HEK293 (cell line): ENCODE data around the gene ANKRD11.

ENCODE experiments used
- EGR2 ChIP-seq: fragments of 450-650 bp; formaldehyde crosslinking; IDR thresholded peaks from 2 replicates; pipeline ENCODE4 v1.5.1; 2016; ENCODE audit warnings: low read depth, missing biosample characterization, missing genetic modification characterization
- KLF10 ChIP-seq: fragments of 450-650 bp; IDR thresholded peaks from 2 replicates; pipeline ENCODE4 v1.5.1; 2018; ENCODE audit warnings: missing biosample characterization, mild to moderate bottlenecking, missing genetic modification characterization
- MYNN ChIP-seq: fragments of 450-650 bp; formaldehyde crosslinking; IDR thresholded peaks from 2 replicates; pipeline ENCODE4 v1.5.1; 2016; ENCODE audit warnings: missing biosample characterization, missing genetic modification characterization, borderline replicate concordance
- SALL2 ChIP-seq: fragments of 450-650 bp; formaldehyde crosslinking; IDR thresholded peaks from 2 replicates; pipeline ENCODE4 v1.5.0; 2017; ENCODE audit warnings: missing biosample characterization, mild to moderate bottlenecking, missing genetic modification characterization, borderline replicate concordance
- SP2 ChIP-seq: fragments of 450-650 bp; formaldehyde crosslinking; IDR thresholded peaks from 2 replicates; pipeline ENCODE4 v1.5.1; 2016; ENCODE audit warnings: missing biosample characterization, missing genetic modification characterization
- SP3 ChIP-seq: fragments of 450-650 bp; formaldehyde crosslinking; IDR thresholded peaks from 2 replicates; pipeline ENCODE4 v1.5.1; 2016; ENCODE audit warnings: missing biosample characterization, missing genetic modification characterization
- TSHZ1 ChIP-seq: fragments of 450-650 bp; formaldehyde crosslinking; IDR thresholded peaks from 2 replicates; pipeline ENCODE4 v1.5.1; 2016; ENCODE audit warnings: missing biosample characterization, missing genetic modification characterization, borderline replicate concordance
- YY1 ChIP-seq: fragments of 450-650 bp; formaldehyde crosslinking; IDR thresholded peaks from 2 replicates; pipeline ENCODE4 v1.5.1; 2018; ENCODE audit warnings: missing biosample characterization, missing genetic modification characterization
- ZBTB26 ChIP-seq: fragments of 450-650 bp; formaldehyde crosslinking; optimal IDR thresholded peaks from 2 replicates; pipeline ENCODE3; 2016; ENCODE audit warnings: missing biosample characterization, mild to moderate bottlenecking, missing genetic modification characterization
- ZBTB48 ChIP-seq: fragments of 450-650 bp; formaldehyde crosslinking; IDR thresholded peaks from 2 replicates; pipeline ENCODE4 v1.5.1; 2016; ENCODE audit warnings: missing biosample characterization, missing genetic modification characterization
- ZFP37 ChIP-seq: fragments of 450-650 bp; formaldehyde crosslinking; IDR thresholded peaks from 2 replicates; pipeline ENCODE4 v1.5.1; 2016; ENCODE audit warnings: missing biosample characterization, missing genetic modification characterization
- ZFP69B ChIP-seq: fragments of 450-650 bp; formaldehyde crosslinking; IDR thresholded peaks from 2 replicates; pipeline ENCODE4 v1.5.1; 2016; ENCODE audit warnings: missing biosample characterization, missing genetic modification characterization
- ZNF157 ChIP-seq: fragments of 450-650 bp; formaldehyde crosslinking; IDR thresholded peaks from 2 replicates; pipeline ENCODE4 v1.5.1; 2016; ENCODE audit warnings: missing biosample characterization, missing genetic modification characterization
- ZNF202 ChIP-seq: fragments of 450-650 bp; formaldehyde crosslinking; IDR thresholded peaks from 2 replicates; pipeline ENCODE4 v1.5.1; 2016; ENCODE audit warnings: missing biosample characterization, missing genetic modification characterization, borderline replicate concordance
- ZNF324 ChIP-seq: fragments of 450-650 bp; formaldehyde crosslinking; IDR thresholded peaks from 2 replicates; pipeline ENCODE4 v1.5.1; 2016; ENCODE audit warnings: missing biosample characterization, missing genetic modification characterization
- ZNF404 ChIP-seq: fragments of 450-650 bp; formaldehyde crosslinking; IDR thresholded peaks from 2 replicates; pipeline ENCODE4 v1.5.1; 2017; ENCODE audit warnings: missing biosample characterization, missing genetic modification characterization
- ZNF558 ChIP-seq: fragments of 450-650 bp; formaldehyde crosslinking; IDR thresholded peaks from 2 replicates; pipeline ENCODE4 v1.5.1; 2016; ENCODE audit warnings: missing biosample characterization, missing genetic modification characterization
- ZNF580 ChIP-seq: fragments of 450-650 bp; formaldehyde crosslinking; IDR thresholded peaks from 2 replicates; pipeline ENCODE4 v1.5.1; 2016; ENCODE audit warnings: missing biosample characterization, missing genetic modification characterization
- ZNF639 ChIP-seq: fragments of 450-650 bp; formaldehyde crosslinking; IDR thresholded peaks from 2 replicates; pipeline ENCODE4 v1.5.1; 2016; ENCODE audit warnings: missing biosample characterization, missing genetic modification characterization
- ZNF791 ChIP-seq: fragments of 450-650 bp; formaldehyde crosslinking; IDR thresholded peaks from 2 replicates; pipeline ENCODE4 v1.5.1; 2016; ENCODE audit warnings: missing biosample characterization, missing genetic modification characterization
- ZNF843 ChIP-seq: fragments of 450-650 bp; formaldehyde crosslinking; IDR thresholded peaks from 2 replicates; pipeline ENCODE4 v1.5.1; 2016; ENCODE audit warnings: missing biosample characterization, missing genetic modification characterization
- TF ChIP-seq, protein P1 (sequence below): sonication (generic); formaldehyde crosslinking; IDR thresholded peaks from 2 replicates; pipeline ENCODE4 v1.8.1; 2022; ENCODE audit warnings: mild to moderate bottlenecking, moderate library complexity, missing genetic modification reagents
- TF ChIP-seq, protein P2 (sequence below): fragments of 450-650 bp; formaldehyde crosslinking; conservative IDR thresholded peaks from 2 replicates; pipeline ENCODE4 v1.5.1; 2016; ENCODE audit warnings: low read depth, missing biosample characterization, missing genetic modification characterization
- TF ChIP-seq, protein P3 (sequence below): fragments of 450-650 bp; formaldehyde crosslinking; IDR thresholded peaks from 2 replicates; pipeline ENCODE4 v1.5.0; 2017; ENCODE audit warnings: missing biosample characterization, missing genetic modification characterization, borderline replicate concordance

The ANKRD11 gene

DNA sequence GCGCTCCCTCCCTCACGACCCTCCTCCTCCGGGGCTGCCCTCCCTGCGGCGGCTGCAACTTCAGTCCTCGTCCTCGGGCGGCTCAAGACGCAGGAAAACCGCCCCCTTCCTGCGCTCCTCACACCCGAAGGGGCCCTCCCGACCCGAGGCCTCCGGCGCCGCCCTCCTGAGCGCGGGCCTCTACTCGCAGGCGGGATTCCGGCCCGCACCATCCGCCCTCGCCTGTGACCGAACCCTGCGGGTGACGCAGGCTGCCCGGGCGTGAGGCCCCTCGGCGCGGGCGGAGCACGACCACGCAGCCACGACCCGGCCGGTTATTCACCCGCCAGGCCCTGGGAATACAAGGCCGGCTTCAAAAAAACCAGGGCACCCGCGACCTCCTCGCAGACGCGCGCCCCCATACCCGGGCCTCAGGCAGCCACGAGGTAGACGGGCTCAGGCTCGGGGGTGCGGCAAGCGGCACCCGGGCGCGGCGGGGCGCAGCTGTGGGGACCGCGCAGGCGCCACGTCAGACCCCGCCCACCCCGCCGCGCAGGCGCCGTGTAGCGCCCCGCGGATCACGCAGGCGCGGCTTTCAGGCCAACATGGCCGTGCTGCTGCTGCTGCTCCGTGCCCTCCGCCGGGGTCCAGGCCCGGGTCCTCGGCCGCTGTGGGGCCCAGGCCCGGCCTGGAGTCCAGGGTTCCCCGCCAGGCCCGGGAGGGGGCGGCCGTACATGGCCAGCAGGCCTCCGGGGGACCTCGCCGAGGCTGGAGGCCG lies 17.7 kb upstream of the ANKRD11 start, which contains the start of gene SPG7 (continued):
- TF ChIP-seq ZNF639 (tag by site-specific recombination), result no peak
- TF ChIP-seq ZNF791, result no peak
- TF ChIP-seq ZFP69B (tag by site-specific recombination), result peak; percentile 92
- TF ChIP-seq SALL2 (tag by site-specific recombination), result no peak
- TF ChIP-seq ZBTB48 (tag by site-specific recombination), result peak; percentile 63; the same call in 1 of the 2 replicates
- peak; percentile 29 for TF ChIP-seq SP3 (tag by site-specific recombination)
- no peak for TF ChIP-seq ZNF324 (tag by site-specific recombination)
- 0 out of 2 replicates have a peak, but pooled peaks have one; percentile 61 for TF ChIP-seq YY1 (tag by site-specific recombination)
- TF ChIP-seq MYNN (tag by site-specific recombination), result no peak
- no peak for TF ChIP-seq ZNF157 (tag by site-specific recombination)
- TF ChIP-seq TSHZ1 (tag by site-specific recombination), result no peak
- TF ChIP-seq ZNF843 (tag by site-specific recombination), result peak; percentile 54; the same call in 1 of the 2 replicates
- TF ChIP-seq, protein P1, sequence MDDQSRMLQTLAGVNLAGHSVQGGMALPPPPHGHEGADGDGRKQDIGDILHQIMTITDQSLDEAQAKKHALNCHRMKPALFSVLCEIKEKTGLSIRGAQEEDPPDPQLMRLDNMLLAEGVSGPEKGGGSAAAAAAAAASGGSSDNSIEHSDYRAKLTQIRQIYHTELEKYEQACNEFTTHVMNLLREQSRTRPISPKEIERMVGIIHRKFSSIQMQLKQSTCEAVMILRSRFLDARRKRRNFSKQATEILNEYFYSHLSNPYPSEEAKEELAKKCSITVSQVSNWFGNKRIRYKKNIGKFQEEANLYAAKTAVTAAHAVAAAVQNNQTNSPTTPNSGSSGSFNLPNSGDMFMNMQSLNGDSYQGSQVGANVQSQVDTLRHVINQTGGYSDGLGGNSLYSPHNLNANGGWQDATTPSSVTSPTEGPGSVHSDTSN (CRISPR knock-in tag), result peak; percentile 69; the same call in 1 of the 2 replicates
- TF ChIP-seq, protein P2, sequence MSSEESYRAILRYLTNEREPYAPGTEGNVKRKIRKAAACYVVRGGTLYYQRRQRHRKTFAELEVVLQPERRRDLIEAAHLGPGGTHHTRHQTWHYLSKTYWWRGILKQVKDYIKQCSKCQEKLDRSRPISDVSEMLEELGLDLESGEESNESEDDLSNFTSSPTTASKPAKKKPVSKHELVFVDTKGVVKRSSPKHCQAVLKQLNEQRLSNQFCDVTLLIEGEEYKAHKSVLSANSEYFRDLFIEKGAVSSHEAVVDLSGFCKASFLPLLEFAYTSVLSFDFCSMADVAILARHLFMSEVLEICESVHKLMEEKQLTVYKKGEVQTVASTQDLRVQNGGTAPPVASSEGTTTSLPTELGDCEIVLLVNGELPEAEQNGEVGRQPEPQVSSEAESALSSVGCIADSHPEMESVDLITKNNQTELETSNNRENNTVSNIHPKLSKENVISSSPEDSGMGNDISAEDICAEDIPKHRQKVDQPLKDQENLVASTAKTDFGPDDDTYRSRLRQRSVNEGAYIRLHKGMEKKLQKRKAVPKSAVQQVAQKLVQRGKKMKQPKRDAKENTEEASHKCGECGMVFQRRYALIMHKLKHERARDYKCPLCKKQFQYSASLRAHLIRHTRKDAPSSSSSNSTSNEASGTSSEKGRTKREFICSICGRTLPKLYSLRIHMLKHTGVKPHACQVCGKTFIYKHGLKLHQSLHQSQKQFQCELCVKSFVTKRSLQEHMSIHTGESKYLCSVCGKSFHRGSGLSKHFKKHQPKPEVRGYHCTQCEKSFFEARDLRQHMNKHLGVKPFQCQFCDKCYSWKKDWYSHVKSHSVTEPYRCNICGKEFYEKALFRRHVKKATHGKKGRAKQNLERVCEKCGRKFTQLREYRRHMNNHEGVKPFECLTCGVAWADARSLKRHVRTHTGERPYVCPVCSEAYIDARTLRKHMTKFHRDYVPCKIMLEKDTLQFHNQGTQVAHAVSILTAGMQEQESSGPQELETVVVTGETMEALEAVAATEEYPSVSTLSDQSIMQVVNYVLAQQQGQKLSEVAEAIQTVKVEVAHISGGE (tag by site-specific recombination), result no peak; the same call in 1 of the 2 replicates
- peak; percentile 84 for TF ChIP-seq SP2 (tag by site-specific recombination)
- no peak for TF ChIP-seq ZNF404
- peak; percentile 90 for TF ChIP-seq ZBTB26 (tag by site-specific recombination)
- TF ChIP-seq ZNF202 (tag by site-specific recombination), result no peak
- peak; percentile 19; the same call in 1 of the 2 replicates for TF ChIP-seq KLF10 (tag by site-specific recombination)
- TF ChIP-seq, protein P3, sequence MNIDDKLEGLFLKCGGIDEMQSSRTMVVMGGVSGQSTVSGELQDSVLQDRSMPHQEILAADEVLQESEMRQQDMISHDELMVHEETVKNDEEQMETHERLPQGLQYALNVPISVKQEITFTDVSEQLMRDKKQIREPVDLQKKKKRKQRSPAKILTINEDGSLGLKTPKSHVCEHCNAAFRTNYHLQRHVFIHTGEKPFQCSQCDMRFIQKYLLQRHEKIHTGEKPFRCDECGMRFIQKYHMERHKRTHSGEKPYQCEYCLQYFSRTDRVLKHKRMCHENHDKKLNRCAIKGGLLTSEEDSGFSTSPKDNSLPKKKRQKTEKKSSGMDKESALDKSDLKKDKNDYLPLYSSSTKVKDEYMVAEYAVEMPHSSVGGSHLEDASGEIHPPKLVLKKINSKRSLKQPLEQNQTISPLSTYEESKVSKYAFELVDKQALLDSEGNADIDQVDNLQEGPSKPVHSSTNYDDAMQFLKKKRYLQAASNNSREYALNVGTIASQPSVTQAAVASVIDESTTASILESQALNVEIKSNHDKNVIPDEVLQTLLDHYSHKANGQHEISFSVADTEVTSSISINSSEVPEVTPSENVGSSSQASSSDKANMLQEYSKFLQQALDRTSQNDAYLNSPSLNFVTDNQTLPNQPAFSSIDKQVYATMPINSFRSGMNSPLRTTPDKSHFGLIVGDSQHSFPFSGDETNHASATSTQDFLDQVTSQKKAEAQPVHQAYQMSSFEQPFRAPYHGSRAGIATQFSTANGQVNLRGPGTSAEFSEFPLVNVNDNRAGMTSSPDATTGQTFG, result no peak
- TF ChIP-seq ZFP37 (tag by site-specific recombination), result 0 out of 2 replicates have a peak, but pooled peaks have one; percentile 17
- TF ChIP-seq ZNF580 (tag by site-specific recombination), result 0 out of 2 replicates have a peak, but pooled peaks have one; percentile 3
- peak; percentile 93 for TF ChIP-seq EGR2 (tag by site-specific recombination)
- no peak for TF ChIP-seq ZNF558 (tag by site-specific recombination)
